DMS153 (cell line): ENCODE measurements around the gene MOAP1.
"Not testable (repeated sequence)": the region's sequence is repeated elsewhere in the genome, so short reads cannot be mapped to it uniquely, and the experiment has no call there.

ENCODE experiments used
- DNase-seq: peaks from one replicate; lab custom pipeline; 2025; lab: John Stamatoyannopoulos, UW

The MOAP1 gene

DNA sequence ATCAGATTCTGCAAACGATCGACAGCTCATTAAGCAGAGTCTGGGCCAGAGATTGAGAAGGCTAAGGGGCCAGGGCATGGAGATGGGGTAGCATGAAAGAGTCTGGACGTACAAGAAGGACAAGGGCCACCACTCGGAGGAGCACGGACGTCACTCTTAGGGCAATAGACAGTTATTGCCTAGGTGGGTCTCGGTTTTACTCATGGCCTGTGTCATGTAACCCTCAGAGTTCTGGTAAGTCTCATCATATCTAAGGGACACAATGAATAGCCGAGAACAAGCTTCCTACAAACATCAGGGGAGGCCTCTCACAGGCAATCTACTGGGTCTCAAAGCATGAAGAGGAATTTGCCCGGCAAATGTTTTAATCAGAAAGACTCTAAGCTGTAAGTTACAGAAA lies 38.6 kb downstream of the MOAP1 start:
- DNase-seq: no peak

DNA sequence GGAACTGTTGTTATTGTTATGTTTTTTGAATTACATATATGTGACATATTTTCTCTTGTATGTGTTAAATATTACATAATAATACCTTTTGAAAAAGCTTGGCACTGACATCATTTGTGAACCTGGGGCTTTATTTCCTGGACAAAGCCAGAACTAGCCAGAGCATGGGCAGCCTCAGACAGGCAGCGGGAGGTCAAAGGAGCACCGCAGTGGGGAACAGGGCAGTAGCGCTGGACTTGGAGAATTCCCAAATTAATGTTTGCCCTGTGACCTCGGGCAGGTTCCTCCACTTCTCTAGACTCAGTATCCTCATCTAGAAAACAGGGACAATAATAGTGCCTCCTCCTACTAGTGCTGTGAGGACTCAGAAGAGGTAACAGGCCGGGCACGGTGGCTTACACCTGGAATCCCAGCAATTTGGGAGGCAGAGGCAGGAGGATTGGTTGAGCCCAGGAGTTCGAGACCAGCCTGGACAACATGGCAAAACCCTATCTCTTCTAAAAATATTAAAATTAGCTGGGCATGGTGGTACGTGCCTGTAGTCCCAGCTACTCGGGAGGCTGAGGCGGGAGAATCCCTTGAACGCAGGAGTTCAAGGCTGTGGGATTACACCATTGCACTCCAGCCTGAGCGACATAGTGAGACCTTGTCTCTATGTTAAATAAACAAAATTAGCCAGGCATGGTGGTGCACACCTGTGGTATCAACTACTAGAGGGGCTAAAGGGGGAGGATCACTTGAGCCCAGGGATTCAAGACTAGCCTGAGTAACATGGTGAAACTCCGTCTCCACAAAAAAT lies 41.6 kb downstream of the MOAP1 start:
- DNase-seq: no peak

GRCh38 chr14:93137864-93138263 lies 46.8 kb downstream of the MOAP1 start:
- DNase-seq: peak; percentile 56

DNA sequence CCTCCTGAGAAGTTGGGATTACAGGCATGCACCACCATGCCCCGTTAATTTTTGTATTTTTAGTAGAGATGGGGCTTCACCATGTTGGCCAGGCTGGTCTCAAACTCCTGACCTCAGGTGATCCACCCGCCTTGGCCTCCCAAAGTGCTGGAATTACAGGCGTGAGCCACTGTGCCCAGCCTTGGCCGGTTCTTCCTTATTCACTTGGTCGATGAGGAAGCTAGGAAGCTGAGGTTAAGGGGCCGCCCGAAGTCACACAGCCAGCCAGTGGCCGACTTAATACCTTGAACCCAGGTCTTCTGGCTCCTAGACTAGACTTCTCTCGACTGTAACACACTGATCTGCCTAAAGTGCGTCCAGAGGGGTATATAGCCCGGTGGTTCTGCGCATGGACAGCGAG lies 48.2 kb downstream of the MOAP1 start:
- DNase-seq: not testable (repeated sequence)

DNA sequence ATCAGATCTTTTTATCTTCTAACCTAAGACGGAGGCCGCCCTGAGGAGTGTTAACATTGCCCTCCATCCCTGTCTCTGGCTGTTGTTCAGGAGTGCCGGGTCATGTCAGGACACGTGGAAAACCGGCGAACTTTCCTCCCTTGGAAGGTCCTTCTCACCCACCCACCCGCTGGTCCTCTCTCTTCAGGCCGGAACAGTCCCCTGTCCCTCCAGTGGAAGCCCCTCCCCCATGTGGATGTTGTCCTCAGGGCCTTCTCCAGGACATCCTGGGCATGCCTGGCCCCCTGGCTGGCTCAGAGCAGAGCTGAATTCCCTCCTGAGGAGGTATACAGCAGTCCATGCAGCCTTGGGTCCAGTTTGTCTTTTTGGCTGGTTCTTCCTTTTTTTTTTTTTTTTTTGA lies 48.7 kb downstream of the MOAP1 start:
- no peak for DNase-seq

DNA sequence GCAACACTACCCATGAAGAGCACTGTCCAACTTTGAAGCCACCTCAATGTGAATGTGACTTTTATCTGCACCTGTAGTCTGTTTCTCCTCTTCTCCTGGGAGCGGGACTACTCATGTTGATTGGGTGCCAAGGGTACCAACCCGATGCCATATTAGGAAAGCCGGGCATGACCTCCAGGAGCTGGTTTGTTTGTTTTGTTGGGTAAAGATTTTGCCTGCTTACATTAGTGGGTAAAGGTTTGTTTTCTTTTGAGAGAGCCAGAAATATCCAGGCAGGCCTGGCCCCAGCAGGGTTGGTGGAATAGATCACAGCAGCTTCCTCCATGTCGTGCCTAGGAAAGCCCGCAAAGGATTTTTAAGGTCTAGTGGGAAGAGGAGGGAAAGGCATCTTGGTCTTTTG lies 49.3 kb downstream of the MOAP1 start:
- DNase-seq: no peak

- no peak for DNase-seq
Measured at GRCh38 chr14:93133464-93133863, 51.2 kb downstream of the MOAP1 start.

GRCh38 chr14:93132472-93133065 lies 52.1 kb downstream of the MOAP1 start:
- no peak for DNase-seq
